HUES48 (cell line): ENCODE results near the gene NAIF1.

Experiments
- H3K27ac ChIP-seq: one replicate; pipeline ENCODE4 v1.7.0; 2013; ENCODE audit warnings: low read depth, low read length, inconsistent platforms
- H3K27me3 ChIP-seq: 2 replicates; pipeline ENCODE4 v1.6.1; 2013; ENCODE audit warnings: mild to moderate bottlenecking, low read length; ENCODE audit not compliant: control insufficient read depth, insufficient read depth
- H3K36me3 ChIP-seq: 2 replicates; pipeline ENCODE4 v1.6.1; 2013; ENCODE audit warnings: low read length; ENCODE audit not compliant: control insufficient read depth, insufficient read depth
- H3K4me1 ChIP-seq: 2 replicates; pipeline ENCODE4 v1.6.1; 2013; ENCODE audit warnings: mild to moderate bottlenecking, low read length; ENCODE audit not compliant: control insufficient read depth, insufficient read depth
- H3K4me3 ChIP-seq: 2 replicates; pipeline ENCODE4 v1.5.1; 2013; ENCODE audit warnings: mild to moderate bottlenecking, low read depth, low read length
- H3K9ac ChIP-seq: 2 replicates; pipeline ENCODE4 v1.6.1; 2013; ENCODE audit warnings: mild to moderate bottlenecking, low read depth, low read length, moderate library complexity
- H3K9me3 ChIP-seq: 2 replicates; pipeline ENCODE4 v1.6.1; 2013; ENCODE audit warnings: low read length; ENCODE audit not compliant: control insufficient read depth, insufficient read depth

Gene NAIF1

GRCh38 chr9:128100581-128100980 is 33.5 kb upstream of the NAIF1 start:
- H3K9me3 ChIP-seq, result no peaks in the 10 kb centered on the region
- H3K27me3 ChIP-seq, result no peaks in the 10 kb centered on the region
- no peak overlapping the region for H3K4me3 ChIP-seq
- no peak overlapping the region for H3K27ac ChIP-seq
- peaks cover 42% of the 10 kb centered on the region for H3K36me3 ChIP-seq
- H3K9ac ChIP-seq, result no peak overlapping the region
- peaks cover 30% of the 10 kb centered on the region for H3K4me1 ChIP-seq

GRCh38 chr9:128099932-128100491 is 32.9 kb upstream of the NAIF1 start:
- H3K9ac ChIP-seq, result no peak overlapping the region
- H3K9me3 ChIP-seq, result no peaks in the 10 kb centered on the region
- peaks cover 38% of the 10 kb centered on the region for H3K36me3 ChIP-seq
- peaks cover 30% of the 10 kb centered on the region for H3K4me1 ChIP-seq
- no peak overlapping the region for H3K27ac ChIP-seq
- H3K27me3 ChIP-seq, result no peaks in the 10 kb centered on the region
- peak overlapping the region; percentile 69 for H3K4me3 ChIP-seq

GRCh38 chr9:128099231-128099931 is 32.3 kb upstream of the NAIF1 start:
- Histone ChIP-seq H3K27ac (peak overlapping the region; percentile 98), H3K4me3 (peak overlapping the region; percentile 69), H3K9me3 (no peaks in the 10 kb centered on the region)

DNA sequence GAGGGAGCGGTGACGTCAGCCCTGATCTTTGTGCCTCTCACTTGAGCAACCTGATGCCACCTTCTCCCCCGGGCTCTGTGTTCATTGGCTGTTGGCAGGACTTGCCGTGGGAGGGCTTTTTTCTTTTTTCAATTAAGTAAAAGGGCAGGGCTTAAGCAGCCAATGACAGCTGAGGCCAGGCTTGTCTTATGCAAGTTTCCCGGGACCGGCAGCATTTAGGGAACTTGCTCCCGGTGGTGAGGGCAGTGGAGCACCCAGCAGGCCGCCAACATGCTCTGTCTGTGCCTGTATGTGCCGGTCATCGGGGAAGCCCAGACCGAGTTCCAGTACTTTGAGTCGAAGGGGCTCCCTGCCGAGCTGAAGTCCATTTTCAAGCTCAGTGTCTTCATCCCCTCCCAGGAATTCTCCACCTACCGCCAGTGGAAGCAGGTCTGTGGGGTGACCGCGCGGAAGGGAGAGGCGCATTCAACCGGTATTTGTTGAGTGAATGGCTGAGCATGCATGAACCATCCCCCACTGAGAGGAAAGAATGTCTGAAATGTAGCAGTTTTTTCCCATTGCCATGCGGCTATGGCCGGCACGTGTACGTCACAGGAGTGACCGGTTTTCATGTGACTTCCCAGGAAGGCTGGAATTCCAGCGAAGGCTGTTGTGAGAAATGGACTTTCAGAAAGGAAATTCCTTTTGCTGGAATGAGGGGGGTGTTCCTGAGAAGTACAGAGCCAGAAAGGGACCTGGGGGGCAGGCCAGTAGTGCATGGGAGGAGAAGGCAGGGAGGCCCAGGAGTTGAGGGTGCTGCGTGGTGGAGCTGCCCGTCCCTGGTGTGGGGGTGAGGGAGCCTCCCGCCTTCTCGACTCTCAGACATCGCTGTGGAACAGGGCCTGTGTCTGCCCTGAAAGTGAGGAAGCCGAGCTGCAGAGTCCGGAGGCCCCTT is 31.4 kb upstream of the NAIF1 start:
- H3K36me3 ChIP-seq, result peaks cover 28% of the 10 kb centered on the region
- peak overlapping the region; percentile 98 for H3K27ac ChIP-seq
- peaks cover 30% of the 10 kb centered on the region for H3K4me1 ChIP-seq
- H3K4me3 ChIP-seq, result peak overlapping the region; percentile 69
- H3K27me3 ChIP-seq, result no peaks in the 10 kb centered on the region
- peak overlapping the region; percentile 94 for H3K9ac ChIP-seq
- no peaks in the 10 kb centered on the region for H3K9me3 ChIP-seq

More at GRCh38 chr9:128099231-128099931, 32.3 kb upstream of the NAIF1 start:
- H3K36me3 ChIP-seq, result peaks cover 36% of the 10 kb centered on the region
- no peaks in the 10 kb centered on the region for H3K27me3 ChIP-seq
- H3K9ac ChIP-seq, result peak overlapping the region; percentile 94
- peaks cover 30% of the 10 kb centered on the region for H3K4me1 ChIP-seq

DNA sequence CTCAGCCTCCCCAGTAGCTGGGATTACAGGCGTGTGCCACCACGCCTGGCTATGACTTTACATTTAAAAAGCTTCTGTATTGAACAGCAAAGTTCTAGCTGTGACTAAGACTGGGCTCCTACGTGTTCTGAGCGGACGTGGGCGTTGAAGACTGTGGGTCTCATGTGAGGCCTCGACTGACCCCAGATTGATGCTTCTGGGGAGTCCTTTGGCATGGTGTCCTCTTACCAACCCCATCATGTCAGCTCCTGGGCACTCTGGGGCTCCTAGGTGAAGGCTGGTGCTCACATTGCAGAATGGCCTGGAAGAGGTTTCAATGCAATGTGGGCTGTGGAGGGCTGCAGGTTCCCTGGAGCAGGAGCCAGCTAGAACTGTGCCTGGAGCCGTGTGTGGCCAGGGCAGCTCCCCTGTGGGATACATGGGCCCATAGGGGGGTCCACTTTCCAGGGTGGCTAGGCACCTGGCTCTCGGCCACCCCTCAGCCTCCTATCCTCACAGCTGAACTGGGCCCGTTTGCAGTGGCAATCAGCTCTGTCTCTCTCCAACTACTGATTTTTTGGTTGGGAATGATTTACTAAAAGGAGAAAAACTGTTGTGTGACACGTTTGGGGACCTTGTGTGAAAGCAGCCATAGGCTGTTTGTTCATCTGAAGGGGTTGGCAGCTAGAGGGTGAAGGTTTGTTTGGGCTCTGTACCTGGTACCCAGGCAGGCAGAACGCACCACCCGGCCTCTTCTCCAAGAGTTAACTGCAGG is 30.6 kb upstream of the NAIF1 start:
- peaks cover 19% of the 10 kb centered on the region for H3K36me3 ChIP-seq
- H3K27ac ChIP-seq, result peak overlapping the region; percentile 98
- peak overlapping the region; percentile 69; the same call in 1 of the 2 replicates for H3K4me3 ChIP-seq
- no peaks in the 10 kb centered on the region for H3K9me3 ChIP-seq
- peaks cover 30% of the 10 kb centered on the region for H3K4me1 ChIP-seq
- peak overlapping the region; percentile 45; the same call in 1 of the 2 replicates for H3K9ac ChIP-seq
- no peaks in the 10 kb centered on the region for H3K27me3 ChIP-seq

DNA sequence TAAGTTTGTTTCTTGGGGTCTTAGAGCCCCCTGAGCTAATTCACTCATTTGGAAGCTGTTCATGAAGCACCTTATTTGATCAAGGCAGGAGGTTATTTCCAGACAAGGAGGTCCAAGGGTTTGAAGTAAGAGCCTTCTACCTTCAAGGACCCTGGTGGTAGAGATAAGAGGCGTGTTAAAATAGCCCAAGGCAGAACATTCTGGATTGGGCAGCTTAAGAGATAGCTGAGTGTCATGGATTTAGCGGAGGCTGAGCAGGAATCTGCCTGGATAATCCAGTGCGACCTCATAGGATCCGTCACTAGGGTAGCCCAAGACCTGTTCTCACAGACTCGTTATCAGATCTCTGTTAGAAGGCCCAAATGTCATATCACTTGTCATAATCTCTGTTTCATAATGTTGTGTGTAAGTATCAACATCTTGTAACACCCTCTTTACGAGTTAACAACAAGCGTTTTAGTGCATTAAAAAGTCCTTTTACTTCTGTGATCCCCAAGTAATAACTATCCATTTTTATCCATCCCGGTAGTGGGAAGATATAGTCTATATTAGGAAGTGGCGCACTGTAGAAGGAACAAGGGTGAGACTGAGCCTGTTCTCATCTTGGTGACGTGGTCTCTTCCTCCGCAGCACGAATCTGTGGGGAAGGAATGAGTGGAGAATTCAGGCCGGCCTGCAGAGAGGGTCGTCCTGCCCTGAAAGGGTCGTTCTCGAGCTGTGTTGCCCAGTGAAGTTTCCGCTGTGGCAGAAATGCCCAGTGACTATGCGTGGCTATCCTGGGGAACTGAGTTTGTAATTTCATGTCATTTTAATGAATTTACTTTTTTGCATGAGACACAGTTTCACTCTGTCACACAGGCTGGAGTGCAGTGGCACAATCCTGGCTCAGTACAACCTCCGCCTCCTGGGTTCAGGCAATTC is 29.8 kb upstream of the NAIF1 start:
- peaks cover 11% of the 10 kb centered on the region for H3K36me3 ChIP-seq
- no peak overlapping the region for H3K4me3 ChIP-seq
- no peaks in the 10 kb centered on the region for H3K9me3 ChIP-seq
- H3K9ac ChIP-seq, result no peak overlapping the region
- no peak overlapping the region for H3K27ac ChIP-seq
- H3K27me3 ChIP-seq, result no peaks in the 10 kb centered on the region
- H3K4me1 ChIP-seq, result peaks cover 26% of the 10 kb centered on the region

DNA sequence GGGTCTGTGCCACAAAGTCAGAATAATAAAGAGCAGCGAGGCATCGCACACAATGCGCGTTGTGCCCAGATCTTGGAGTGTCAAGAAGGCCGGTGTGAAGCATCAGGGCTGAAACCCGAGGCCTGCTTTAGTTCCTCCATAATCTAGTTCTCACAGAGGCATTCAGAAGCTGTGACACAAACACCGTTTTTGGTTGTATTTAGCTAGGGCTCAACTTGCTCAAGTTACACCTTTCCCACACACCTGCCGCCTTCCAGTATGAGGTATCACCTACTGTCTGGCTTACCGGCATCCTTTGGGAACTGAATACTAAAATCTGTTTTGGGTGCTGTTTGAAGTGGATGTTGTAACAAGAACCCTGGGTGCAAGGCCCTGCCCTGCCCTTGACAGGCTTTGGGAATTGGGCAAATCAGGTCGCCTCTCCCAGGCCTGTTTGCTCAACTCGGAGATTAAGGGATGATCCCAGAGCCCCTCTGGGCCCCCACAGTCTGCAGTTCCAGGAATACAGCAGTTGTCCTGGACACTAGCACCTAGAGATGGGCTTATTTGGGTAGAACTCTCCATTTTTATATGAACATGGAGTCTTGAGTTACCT is 27.9 kb upstream of the NAIF1 start:
- Histone ChIP-seq H3K9ac (no peak overlapping the region), H3K4me1 (peaks cover 24% of the 10 kb centered on the region), H3K4me3 (no peak overlapping the region)

GRCh38 chr9:128094166-128094949 is 27.2 kb upstream of the NAIF1 start:
- Histone ChIP-seq H3K4me3 (no peak overlapping the region), H3K36me3 (no peaks in the 10 kb centered on the region), H3K27me3 (no peaks in the 10 kb centered on the region), H3K4me1 (peaks cover 17% of the 10 kb centered on the region), H3K9ac (no peak overlapping the region), H3K27ac (peak overlapping the region; percentile 58), H3K9me3 (no peaks in the 10 kb centered on the region)

More for the DNA sequence above, 27.9 kb upstream of the NAIF1 start:
- Histone ChIP-seq H3K27ac (no peak overlapping the region), H3K36me3 (no peaks in the 10 kb centered on the region), H3K9me3 (no peaks in the 10 kb centered on the region), H3K27me3 (no peaks in the 10 kb centered on the region)

DNA sequence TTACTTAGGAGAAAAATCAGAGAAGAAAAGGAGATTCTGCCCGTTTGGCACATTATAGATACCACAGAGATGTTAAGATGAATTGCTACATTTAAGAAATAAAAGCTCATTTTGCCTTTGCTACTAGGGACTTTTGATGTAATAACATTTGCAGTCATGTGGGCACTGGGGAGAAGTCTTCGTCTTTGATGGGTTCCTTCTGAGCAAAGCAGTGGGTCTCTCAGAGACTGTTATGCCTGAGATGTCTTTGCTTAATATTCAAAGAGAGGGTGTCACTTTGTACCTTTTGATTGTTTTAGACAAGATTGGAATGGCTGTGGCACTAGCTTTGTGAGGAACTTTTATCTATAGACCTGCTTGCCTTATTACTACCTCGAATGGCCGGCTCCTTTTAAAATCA is 25.9 kb upstream of the NAIF1 start:
- Histone ChIP-seq H3K4me3 (no peak overlapping the region), H3K36me3 (no peaks in the 10 kb centered on the region), H3K9me3 (no peaks in the 10 kb centered on the region), H3K4me1 (peaks cover 11% of the 10 kb centered on the region), H3K27me3 (no peaks in the 10 kb centered on the region), H3K27ac (no peak overlapping the region), H3K9ac (no peak overlapping the region)
